ENCODE data around the gene PHF1.
A peak's percentile ranks its signal among the peaks of the same experiment; 100 is the strongest.

Gene PHF1

GRCh38 chr6:33418690-33419291, 8.0 kb downstream of the PHF1 start:
- DNase-seq, result peak; percentile 70 to 78

DNA sequence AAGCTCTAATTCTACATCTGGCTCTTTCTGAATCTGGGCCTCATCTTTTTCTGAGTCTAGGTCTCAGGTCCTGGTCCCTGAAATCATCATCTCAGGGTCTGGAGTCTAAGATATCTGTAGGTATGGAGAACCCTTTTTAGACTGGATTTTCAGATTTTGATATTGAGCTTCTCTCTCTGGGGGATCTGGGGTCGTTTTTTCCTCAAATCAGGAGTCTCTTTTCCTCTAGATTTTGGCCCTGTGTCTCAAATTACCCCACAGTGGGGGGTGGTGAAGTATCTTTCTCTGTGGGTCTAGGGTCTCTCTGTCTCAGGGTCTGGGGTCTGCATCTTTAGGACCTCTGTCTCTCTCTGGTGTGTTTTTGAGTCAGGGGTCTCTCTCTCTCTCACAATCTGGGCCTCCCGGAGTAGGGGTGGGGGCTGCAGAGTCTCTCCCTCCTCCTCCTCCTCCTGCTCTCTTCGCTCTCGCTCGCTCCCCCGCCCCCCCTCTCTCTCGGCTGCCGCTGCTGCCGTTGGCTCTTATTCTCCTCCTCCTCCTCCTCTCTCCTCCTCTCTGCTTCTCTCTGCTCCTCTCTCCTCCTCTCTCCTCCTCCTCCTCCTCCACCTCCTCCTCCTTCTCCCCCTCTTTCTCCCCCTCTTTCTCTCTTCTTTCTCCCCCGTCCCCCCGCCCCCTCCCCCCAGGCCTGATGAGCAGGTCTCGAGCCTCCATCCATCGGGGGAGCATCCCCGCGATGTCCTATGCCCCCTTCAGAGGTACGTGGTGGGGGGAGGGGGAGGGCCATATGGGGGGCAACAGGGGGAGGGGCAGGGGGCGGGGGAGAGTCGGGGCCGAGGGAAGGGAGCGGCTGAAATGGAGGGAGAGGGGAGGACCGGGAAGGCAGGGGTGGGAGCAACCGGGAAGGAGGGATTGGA, 9.0 kb downstream of the PHF1 start, which contains the start of gene SYNGAP1:
Gene SYNGAP1 (plus strand): TSS at position 486 of the 911 bp plus-strand sequence. CDS start 200 bp downstream, at position 686.
- DNase-seq, result peak; percentile 61 to 69

DNA sequence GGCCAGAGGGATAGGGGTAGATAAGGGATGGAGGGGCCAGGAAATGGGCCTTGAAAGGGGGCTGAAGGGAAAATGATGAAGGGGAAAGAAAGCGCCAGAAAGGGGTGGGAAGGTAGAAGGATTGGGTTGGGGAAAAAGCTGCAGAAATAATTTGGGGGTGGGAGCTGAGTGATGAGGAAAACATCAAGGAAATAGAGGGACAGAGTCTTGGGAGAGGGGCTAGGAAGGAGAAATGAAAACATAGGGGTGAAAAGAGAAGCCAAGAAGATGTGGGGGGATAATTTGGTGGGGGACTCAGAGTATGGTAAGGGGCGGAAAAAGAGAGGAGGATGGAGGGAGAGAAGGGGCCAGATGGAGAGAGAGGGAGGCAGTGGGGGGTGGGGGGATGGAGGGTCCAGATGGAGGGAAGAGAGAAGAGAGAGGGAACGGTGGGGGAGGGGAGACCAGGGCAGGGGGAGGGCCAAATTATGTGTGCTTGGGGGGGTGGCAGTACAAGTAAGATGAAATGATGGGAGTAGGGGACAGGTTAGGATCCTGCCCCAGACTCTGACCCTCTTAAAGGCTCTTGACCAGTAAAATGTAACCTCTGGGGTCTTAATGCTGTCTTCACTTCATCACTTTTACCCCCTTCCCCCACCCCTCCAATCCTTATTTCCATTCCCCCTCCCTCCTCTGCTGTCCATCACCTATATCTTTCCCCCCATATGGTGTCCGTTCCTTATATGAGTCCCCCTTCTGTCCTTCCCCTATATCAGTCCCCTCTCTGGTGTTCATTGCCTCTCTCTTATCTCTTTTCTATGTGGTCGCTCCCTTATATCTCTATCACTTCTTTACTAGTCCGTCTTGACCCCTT, 9.9 kb downstream of the PHF1 start:
- DNase-seq, result no peak

DNA sequence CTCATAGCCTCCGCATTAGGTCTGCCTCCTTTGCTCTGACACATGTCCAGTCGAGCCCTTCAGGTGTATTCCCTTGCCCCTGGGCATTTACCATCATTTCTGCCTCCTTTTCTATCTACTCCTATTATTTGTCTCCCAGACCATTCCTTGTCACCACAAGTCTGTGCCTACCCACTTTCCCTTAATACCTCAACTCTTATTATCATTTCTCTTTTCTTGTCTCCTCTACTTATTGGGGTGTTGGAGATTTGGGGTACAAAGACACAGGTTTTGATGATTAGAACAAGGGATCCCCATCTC, 10.5 kb downstream of the PHF1 start:
- no peak for DNase-seq

- no peak for DNase-seq
Measured at GRCh38 chr6:33423777-33424176, 13.0 kb downstream of the PHF1 start.

- no peak for DNase-seq
Measured at GRCh38 chr6:33424855-33425667, 14.2 kb downstream of the PHF1 start.

GRCh38 chr6:33425668-33426577, 15.1 kb downstream of the PHF1 start:
- DNase-seq, result peak; percentile 90 to 92

- DNase-seq, result peak in 1 of 2 experiments; percentile 33
Measured at GRCh38 chr6:33426590-33427511, 16.0 kb downstream of the PHF1 start.

DNA sequence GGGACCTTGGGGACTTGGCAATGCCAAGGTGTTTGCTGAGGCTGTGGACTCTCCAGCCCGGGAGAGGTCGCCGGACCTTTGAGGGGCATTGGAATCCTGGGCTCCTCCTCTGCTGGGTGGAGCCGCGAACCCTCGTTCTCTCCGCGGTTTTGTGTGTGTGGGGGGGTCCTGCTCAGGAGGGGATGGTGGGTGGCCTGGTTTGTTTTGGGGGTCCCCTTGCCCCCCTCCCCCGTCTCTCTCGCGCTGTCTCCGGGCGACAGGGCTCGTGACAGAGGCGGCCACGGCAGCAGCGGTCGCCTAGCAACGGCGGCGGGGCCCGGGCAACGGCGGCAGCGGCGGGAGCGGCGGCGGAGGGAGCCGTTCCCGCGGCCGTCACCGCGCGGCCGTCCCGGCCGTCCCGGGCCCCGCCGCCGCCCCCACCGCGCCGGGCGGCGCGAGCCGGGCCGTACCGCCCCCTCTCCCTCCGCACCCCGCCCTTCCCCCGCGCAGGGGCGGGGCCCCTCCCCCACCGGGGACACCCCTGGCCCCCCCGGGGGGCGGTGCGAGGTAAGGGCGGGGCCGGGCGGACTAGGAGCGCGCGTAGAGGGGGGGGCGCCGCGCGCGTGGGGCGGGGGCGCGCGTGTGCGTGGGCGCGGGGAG, 16.9 kb downstream of the PHF1 start:
- DNase-seq, result peak; percentile 53 to 60

DNA sequence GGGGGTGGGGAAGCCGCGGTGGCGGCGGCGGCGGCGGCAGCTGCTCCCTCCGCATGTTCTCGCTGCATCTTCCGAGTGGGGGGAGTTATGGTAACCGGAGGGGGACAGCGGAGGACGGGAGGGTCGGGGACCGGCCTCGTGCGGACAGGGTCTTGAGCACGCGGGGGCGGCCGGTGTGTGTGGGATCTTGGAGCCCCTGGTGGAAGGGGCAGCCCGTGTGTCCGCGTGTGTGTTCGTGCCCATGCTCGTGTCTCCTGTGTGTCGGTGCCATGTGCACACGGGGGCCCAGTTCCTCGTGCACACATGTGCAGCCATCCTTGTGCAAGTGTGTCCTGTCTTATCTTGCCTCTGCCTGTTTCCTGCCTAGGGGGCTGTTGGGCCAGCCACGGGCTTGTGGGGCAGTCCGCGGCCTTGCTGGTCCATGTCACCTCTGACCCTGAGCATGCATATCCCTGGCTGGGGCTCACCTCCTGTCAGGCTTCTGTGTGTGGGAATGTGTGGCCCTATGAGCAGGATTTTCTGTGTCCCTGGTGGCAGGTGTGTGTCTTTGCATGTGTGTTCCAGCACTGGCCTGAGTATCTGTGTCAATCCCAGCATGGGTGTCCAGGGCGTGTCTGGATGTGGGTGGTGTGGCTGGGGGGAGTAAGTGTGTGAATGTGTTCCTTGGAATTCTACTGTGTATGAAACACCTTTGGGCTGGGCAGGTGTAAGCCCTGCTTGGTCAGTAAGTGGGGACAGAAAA, 17.6 kb downstream of the PHF1 start:
- peak; percentile 43 to 55 for DNase-seq

GRCh38 chr6:33428966-33429749, 18.3 kb downstream of the PHF1 start:
- DNase-seq, result no peak

DNA sequence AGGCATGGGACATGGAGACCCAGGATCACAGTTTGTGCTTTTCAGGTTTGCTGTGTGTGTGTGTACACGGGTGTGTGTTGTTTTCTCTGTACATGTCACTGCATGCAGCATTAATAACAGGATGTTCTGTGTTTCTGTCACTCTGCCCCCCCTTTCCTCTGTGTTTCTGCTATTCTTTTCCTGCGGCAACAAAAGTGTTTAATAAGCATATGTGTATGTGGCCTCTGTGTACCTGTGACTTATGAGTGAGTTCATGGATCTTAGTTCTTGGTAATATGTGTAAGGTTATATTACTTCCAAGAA, 18.9 kb downstream of the PHF1 start:
- DNase-seq, result no peak

GRCh38 chr6:33430334-33430733, 19.5 kb downstream of the PHF1 start:
- no peak for DNase-seq

GRCh38 chr6:33430991-33431879, 20.4 kb downstream of the PHF1 start:
- DNase-seq, result peak; percentile 74 to 81

DNA sequence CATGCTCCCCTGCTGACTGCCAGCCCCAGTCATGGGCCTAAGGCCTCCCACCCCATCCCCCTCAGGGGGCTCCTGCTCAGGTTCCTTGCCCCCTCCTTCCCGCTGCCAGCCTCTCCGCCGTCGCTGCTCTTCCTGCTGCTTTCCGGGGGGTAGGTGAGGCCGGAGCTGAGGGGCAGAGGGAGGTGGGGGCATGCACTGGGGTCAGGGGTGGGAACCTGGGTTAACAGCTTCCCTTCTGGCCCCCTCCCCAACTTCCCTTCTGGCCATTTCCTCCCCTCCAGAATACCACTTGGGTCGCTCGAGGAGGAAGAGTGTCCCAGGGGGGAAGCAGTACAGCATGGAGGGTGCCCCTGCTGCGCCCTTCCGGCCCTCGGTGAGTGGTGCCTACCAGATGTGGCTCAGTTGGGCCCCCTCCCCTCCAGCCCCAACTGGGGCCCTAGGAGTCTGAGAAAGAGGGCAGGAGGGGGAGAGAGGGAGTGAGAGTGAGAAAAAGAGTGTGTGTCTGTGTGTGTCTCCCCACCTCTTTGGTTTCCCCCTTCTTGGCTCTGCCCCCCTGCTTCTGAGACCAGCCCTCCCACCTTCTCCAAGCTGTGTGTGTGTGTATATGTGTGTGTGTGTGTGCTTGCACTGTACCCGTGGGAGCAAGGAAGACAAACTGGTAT, 21.2 kb downstream of the PHF1 start:
- no peak for DNase-seq

- no peak for DNase-seq
Measured at GRCh38 chr6:33432546-33432945, 21.7 kb downstream of the PHF1 start.
